Stimulated activated CD8-positive, alpha-beta memory T cell treated with anti-CD3 and anti-CD28 coated beads, Interleukin-2, amount 100 ng/mL, for 1 hour (primary cell): ENCODE measurements around the gene CFB.
A peak's percentile ranks its signal among the peaks of the same experiment; 100 is the strongest.

ENCODE experiments used
- DNase-seq, 2 donors: peaks; one replicate each; pipeline ENCODE4 v3.0.0-alpha.2; 2020; ENCODE audit warnings: low read depth in 2 of 2

Gene CFB

GRCh38 chr6:31948753-31949413 lies 3.0 kb downstream of the CFB start:
- no peak for DNase-seq

- DNase-seq, result no peak
Observed at GRCh38 chr6:31949926-31950548, 4.1 kb downstream of the CFB start.

GRCh38 chr6:31952140-31952805 lies 6.4 kb downstream of the CFB start:
- no peak for DNase-seq

DNA sequence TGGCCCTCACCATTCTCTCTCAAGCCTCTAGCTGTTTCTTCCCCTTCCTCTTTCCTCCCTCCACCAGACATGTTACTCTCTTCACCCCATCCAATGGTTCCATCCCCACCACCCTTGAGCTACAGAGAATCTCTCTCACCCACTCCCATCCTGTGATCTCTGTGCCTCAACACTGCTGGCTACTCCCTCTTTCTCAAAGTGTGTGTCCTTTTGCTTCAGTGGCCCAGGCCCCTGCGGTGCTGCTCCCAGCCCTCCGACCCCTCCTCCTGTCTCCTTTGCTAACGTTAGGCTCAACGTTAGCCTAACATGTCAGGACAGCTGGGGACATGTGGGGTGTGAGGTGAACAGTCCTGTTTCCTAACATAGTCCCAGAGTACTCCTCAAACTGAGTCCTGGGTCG lies 7.0 kb downstream of the CFB start:
- no peak for DNase-seq

GRCh38 chr6:31954511-31954910 lies 8.6 kb downstream of the CFB start:
- no peak for DNase-seq

DNA sequence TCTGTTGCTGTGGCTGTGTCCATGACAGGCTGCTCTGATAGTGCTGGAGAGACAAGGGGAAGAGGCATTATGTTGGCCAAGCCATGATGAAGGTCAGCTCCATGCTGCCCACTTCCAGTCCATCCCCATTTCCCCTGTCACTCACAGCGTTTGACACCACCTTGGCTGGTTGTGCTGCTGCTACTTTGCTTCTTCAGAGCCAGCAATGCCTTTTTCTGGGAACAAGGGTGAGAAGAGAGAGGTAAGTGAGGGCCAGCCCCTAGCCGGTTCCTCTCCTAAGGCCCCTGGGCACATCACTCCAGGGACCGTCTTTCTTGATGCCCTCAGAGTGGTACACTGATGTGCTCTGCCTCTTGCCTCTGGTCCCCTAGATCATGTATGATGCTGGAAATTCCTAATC lies 10.9 kb downstream of the CFB start:
- no peak for DNase-seq

- no peak for DNase-seq
Observed at GRCh38 chr6:31958412-31958740, 12.5 kb downstream of the CFB start.

- DNase-seq, result peak; percentile 97 to 98
Observed at GRCh38 chr6:31958741-31959739, 13.1 kb downstream of the CFB start, which contains the start of the genes NELFE and SKIC2. TSS of gene NELFE (minus strand) at chr6:31958971. CDS start at chr6:31958446, 525 bp downstream. TSS of gene SKIC2 (plus strand) at chr6:31959175. CDS start at chr6:31959193, 18 bp downstream.

- no peak for DNase-seq
Observed at GRCh38 chr6:31961616-31962015, 15.7 kb downstream of the CFB start.

DNA sequence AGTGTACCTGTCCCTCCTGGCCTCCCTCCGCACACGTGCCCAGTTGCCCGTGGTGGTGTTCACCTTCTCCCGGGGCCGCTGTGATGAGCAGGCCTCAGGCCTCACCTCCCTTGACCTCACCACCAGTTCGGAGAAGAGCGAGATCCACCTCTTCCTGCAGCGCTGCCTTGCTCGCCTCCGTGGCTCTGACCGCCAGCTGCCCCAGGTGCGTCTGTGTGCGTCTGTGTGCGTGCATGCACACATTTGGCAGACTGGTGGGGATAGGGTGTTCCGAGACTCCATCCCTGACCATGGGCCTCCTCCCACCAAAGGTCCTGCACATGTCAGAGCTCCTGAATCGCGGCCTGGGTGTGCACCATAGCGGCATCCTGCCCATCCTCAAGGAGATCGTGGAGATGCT lies 18.0 kb downstream of the CFB start:
- DNase-seq, result no peak

- DNase-seq, result no peak
Observed at GRCh38 chr6:31965700-31966099, 19.8 kb downstream of the CFB start.

GRCh38 chr6:31966506-31966905 lies 20.6 kb downstream of the CFB start:
- DNase-seq, result no peak

- no peak for DNase-seq
Observed at GRCh38 chr6:31966997-31967925, 21.4 kb downstream of the CFB start.

DNA sequence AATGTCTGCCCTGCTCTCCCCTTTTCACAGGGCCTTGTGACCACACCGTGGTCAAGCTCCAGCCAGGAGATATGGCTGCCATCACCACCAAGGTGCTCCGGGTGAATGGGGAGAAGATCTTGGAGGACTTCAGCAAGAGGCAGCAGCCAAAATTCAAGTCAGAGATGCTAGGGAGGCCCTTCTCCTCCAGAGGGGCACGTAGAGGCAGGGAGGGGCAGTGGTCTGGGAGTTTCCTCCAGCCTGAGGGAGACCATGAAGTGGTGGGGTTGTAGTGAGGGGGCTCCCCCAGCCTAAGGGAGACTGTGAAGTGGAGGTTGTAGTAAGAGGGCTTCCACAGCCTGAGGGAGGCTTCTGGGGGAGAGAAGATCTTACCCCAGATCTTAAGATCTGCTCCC lies 22.0 kb downstream of the CFB start:
- no peak for DNase-seq

- DNase-seq, result no peak
Observed at GRCh38 chr6:31968326-31968725, 22.4 kb downstream of the CFB start.

- no peak for DNase-seq
Observed at GRCh38 chr6:31968791-31969711, 23.2 kb downstream of the CFB start.

DNA sequence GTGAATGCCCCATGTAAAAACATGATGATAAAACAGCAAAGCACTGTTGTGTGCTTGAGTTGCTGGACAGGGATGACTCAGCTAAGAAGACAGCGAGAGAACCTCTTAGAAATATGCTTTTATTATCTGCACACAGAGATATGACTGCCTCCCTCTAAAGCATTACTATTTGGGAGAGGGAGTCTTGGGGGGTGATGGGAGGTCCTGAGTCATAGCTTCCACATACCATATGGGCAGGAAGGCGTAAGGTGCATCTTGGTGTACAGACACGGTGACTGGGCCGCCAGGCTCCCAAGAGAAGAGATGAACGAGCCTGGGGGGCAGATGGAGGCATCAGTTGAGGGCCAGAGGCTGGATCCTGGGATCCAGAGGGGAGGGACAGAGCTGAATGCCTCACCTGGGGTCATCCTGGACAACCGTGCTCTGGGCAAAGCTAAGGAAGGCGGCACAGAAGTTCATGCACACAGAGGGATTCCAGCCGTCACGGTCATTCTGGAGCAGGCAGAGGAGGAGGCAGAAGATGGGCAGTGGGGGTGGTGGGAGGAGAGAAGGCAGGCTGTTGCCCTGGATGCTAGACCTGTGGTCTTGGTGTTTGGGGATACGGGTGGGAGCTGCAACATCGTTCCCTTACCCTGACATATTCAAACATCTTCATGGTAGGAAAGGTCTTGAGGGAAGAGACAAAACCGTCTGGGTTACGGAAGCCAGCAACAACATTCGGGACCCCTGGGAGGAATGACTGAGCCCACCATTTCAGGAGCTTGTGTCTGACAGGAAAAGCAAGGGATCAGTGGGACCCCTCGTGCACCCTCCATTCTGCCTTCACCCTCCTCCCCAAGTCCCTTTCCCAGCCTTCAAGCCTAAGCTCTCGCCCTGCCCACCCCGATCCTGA lies 24.1 kb downstream of the CFB start:
- no peak for DNase-seq

DNA sequence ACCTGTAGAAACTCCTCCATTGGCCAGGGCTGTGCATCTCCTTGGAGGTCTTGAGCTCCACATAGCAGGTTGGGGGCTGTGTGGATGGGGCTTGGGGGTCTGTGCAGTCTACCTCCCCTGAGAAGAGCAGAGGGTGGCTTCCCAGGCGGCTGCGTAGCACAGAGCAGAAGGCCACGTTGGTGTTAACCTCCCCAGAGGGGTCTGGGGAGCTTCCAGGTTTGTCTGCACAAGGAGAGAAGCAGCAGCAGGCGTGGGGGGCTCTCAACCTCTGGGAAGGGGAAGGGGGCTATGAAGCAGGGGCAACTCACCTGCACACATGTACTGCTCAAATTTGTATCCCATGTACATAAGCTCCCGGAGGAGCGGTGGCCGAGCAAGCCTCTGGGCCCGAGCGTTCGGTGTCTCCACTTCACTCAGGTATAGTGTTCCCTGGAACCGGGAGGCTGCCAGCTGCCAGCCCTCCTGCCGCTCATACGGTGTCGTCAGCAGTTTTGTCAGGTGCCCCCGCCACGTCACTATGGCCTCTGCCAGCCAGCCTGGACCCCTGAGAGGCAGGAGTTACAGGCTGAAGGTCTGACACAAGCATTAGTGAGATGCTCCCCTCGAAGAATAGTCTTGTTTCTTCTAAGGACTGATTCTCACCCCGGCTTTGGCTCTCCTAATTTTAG lies 24.8 kb downstream of the CFB start:
- no peak for DNase-seq
